H1 (cell line): Measurements from ENCODE around the gene PLCB2.

Experiments
- CTCF ChIP-seq, 3 experiments: IDR thresholded peaks; 1 replicate in 2 of 3; 2 replicates in 1 of 3; pipeline versions ENCODE4 v1.5.1 to v1.6.1; 2011; ENCODE audit warnings: low read length in 3 of 3, mild to moderate bottlenecking in 3 of 3, inconsistent platforms in 2 of 3, low read depth in 1 of 3, moderate library complexity in 1 of 3; ENCODE audit not compliant: insufficient read depth in 1 of 3; ENCODE audit errors: control extremely low read depth in 1 of 3
- ZNF274 ChIP-seq: IDR thresholded peaks from 2 replicates; pipeline ENCODE4 v1.7.0; 2012; ENCODE audit warnings: low read length, borderline replicate concordance; ENCODE audit errors: extremely low read depth

DNA sequence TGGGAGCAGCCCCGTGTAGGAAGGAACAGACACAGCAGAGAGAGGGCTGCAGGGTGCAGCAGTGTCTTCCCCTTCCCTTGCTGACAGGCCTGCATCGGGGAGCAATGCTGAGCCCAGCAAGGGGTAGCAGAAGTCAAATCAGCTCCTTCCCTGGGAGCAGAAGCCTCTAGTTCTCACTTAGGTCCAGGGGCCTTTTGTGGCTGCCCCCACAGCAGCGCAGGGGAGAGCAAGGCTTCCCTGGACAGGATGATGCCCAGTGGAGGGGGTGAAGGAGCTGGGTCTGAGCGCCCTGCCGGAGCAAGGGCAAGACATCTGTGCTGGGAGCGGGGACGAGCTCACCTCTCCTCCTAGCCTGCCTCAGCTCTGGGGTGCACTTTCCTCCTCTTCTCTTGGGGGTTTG is 827 bp downstream of the PLCB2 start:
- TF ChIP-seq CTCF (IDR thresholded peaks at IDR 0.05; ENCODE audit: control extremely low read depth in 1 of 3, insufficient read depth in 1 of 3, low read depth in 1 of 3, low read length in 3 of 3): no peak
- no peak for TF ChIP-seq ZNF274
